Neural cell (in vitro differentiated cells): ENCODE results near the gene DBX2. TPM values are rescaled to one million over a fixed set of nuclear protein-coding genes. Genes with fewer than 3 reads are reported as not detected.

Source experiments
- H2AFZ ChIP-seq: fragments of 200-600, 300-800 bp; sonication (generic), shearing (Covaris generic); 2 replicates; pipeline ENCODE4 v1.6.0; 2014; ENCODE audit warnings: low read depth, mild to moderate bottlenecking, antibody characterized with exemption, low read length, moderate library complexity
- H3F3A ChIP-seq: fragments of 200-600 bp; shearing (Covaris generic); 2 replicates; pipeline ENCODE4 v1.6.1; 2016; ENCODE audit warnings: mild to moderate bottlenecking, moderate library complexity, mixed read lengths, antibody characterized with exemption, low read length; ENCODE audit not compliant: insufficient read depth, poor library complexity, severe bottlenecking
- H3K27ac ChIP-seq: fragments of 200-600, 300-800 bp; sonication (generic), shearing (Covaris generic); 2 replicates; pipeline ENCODE4 v1.5.1; 2014; ENCODE audit warnings: mild to moderate bottlenecking, low read length, moderate library complexity
- H3K27me3 ChIP-seq: fragments of 300-800, 200-600 bp; sonication (generic), shearing (Covaris generic); 2 replicates; pipeline ENCODE4 v1.6.0; 2014; ENCODE audit warnings: mild to moderate bottlenecking, low read depth, low read length, moderate library complexity; ENCODE audit not compliant: insufficient read depth
- H3K36me3 ChIP-seq: fragments of 300-800, 200-600 bp; sonication (generic), shearing (Covaris generic); 2 replicates; pipeline ENCODE4 v1.5.1; 2014; ENCODE audit warnings: mild to moderate bottlenecking, antibody characterized with exemption, low read length, moderate library complexity; ENCODE audit not compliant: insufficient read depth
- H3K4me2 ChIP-seq: fragments of 300-800, 200-600 bp; sonication (generic), shearing (Covaris generic); 2 replicates; pipeline ENCODE4 v1.6.0; 2014; ENCODE audit warnings: mild to moderate bottlenecking, low read length
- H3K4me3 ChIP-seq: fragments of 300-800, 200-600 bp; sonication (generic), shearing (Covaris generic); 2 replicates; pipeline ENCODE4 v1.5.1; 2014; ENCODE audit warnings: mild to moderate bottlenecking, low read length, moderate library complexity
- H3K79me2 ChIP-seq: fragments of 200-600 bp; shearing (Covaris generic); replicated peaks from 2 replicates; pipeline ENCODE4 v1.6.0; 2014; ENCODE audit warnings: mild to moderate bottlenecking, low read length, moderate library complexity; ENCODE audit not compliant: insufficient read depth
- H3K9ac ChIP-seq: fragments of 300-800, 200-600 bp; sonication (generic), shearing (Covaris generic); 2 replicates; pipeline ENCODE4 v1.6.1; 2016; ENCODE audit warnings: mild to moderate bottlenecking, low read length, mixed read lengths
- H3K9me2 ChIP-seq: fragments of 200-600 bp; shearing (Covaris generic); 2 replicates; pipeline ENCODE4 v1.6.1; 2016; ENCODE audit warnings: mild to moderate bottlenecking, low read length, mixed read lengths; ENCODE audit not compliant: insufficient read depth
- H3K9me3 ChIP-seq: fragments of 200-600, 300-800 bp; sonication (generic), shearing (Covaris generic); 2 replicates; pipeline ENCODE4 v1.6.1; 2016; ENCODE audit warnings: mild to moderate bottlenecking, mixed run types, low read length, moderate library complexity, mixed read lengths
- H4K20me1 ChIP-seq: fragments of 200-600 bp; shearing (Covaris generic); 2 replicates; pipeline ENCODE4 v1.6.1; 2016; ENCODE audit warnings: mild to moderate bottlenecking, mixed run types; ENCODE audit not compliant: insufficient read depth
- CTCF ChIP-seq: fragments of 450-650 bp; IDR thresholded peaks from 2 replicates; pipeline ENCODE4 v1.5.1; 2014; ENCODE audit warnings: antibody characterized with exemption, mild to moderate bottlenecking, moderate library complexity; ENCODE audit not compliant: poor library complexity, severe bottlenecking
- EP300 ChIP-seq: fragments of 450-650 bp; conservative IDR thresholded peaks from 2 replicates; pipeline ENCODE4 v1.6.1; 2014; ENCODE audit warnings: antibody characterized with exemption, mild to moderate bottlenecking, moderate library complexity; ENCODE audit not compliant: poor library complexity, severe bottlenecking
- EZH2 ChIP-seq: fragments of 200-600, 300-800 bp; shearing (Covaris generic), sonication (generic); IDR thresholded peaks from 2 replicates; pipeline ENCODE4 v1.6.1; 2014; ENCODE audit warnings: antibody characterized with exemption, low read length, borderline replicate concordance, mild to moderate bottlenecking; ENCODE audit not compliant: insufficient read depth, poor library complexity, severe bottlenecking
- MXI1 ChIP-seq: fragments of 450-650 bp; conservative IDR thresholded peaks from 2 replicates; pipeline ENCODE4 v1.6.1; 2014; ENCODE audit warnings: antibody characterized with exemption, mild to moderate bottlenecking; ENCODE audit not compliant: poor library complexity, severe bottlenecking
- POLR2AphosphoS5 ChIP-seq: IDR thresholded peaks from 2 replicates; pipeline ENCODE4 v1.6.1; 2012
- RAD21 ChIP-seq: fragments of 450-650 bp; conservative IDR thresholded peaks from 2 replicates; pipeline ENCODE4 v1.6.1; 2014; ENCODE audit warnings: antibody characterized with exemption, mild to moderate bottlenecking, moderate library complexity
- SMC3 ChIP-seq: fragments of 450-650 bp; conservative IDR thresholded peaks from 2 replicates; pipeline ENCODE4 v1.6.1; 2014; ENCODE audit warnings: antibody characterized with exemption, mild to moderate bottlenecking, moderate library complexity; ENCODE audit not compliant: poor library complexity
- TAF1 ChIP-seq: IDR thresholded peaks from 2 replicates; pipeline ENCODE4 v1.6.1; 2012; ENCODE audit warnings: low read depth
- polyA plus RNA-seq: library from polyadenylated mRNA; depleted of rRNA; stranded (reverse); fragments of >200 nt; gene quantifications from 2 replicates; pipeline ENCODE4 v1.2.3, GENCODE V29; 2014
- TF ChIP-seq, protein P1 (sequence below): IDR thresholded peaks from 2 replicates; pipeline ENCODE4 v1.6.1; 2012; ENCODE audit warnings: borderline replicate concordance

Gene DBX2
- polyA plus RNA-seq, 1 donor from 2014 or later: 0.07 TPM

DNA sequence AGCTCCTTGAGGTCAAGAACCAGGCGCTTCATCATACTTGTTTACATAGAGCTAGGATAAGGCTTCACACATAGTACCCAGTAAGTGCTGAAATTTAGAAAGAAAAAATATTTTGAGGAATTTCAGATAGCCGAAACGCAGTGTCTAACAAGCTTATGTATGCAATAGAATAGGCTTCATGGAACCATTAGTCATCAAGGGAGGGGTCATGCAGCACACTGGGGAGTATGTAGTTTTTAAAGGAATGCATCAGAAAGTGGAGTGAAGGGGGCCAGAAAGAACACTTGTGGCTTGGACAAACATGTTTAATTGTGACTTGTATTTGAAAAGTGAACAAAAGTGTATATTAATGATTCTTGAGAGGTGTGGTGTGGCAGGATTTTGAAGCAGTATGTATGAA lies 38.1 kb downstream of the DBX2 start:
- no peaks in the 10 kb centered on the region for H3K79me2 ChIP-seq
- H3F3A ChIP-seq: no peaks in the 10 kb centered on the region
- H3K27ac ChIP-seq: no peak overlapping the region
- no peak overlapping the region for H3K9ac ChIP-seq
- H3K27me3 ChIP-seq: no peaks in the 10 kb centered on the region
- no peak overlapping the region for H3K4me3 ChIP-seq
- TF ChIP-seq SMC3: no peak
- TF ChIP-seq MXI1: no peak
- no peak for TF ChIP-seq TAF1
- TF ChIP-seq EP300: no peak
- no peak for TF ChIP-seq EZH2
- TF ChIP-seq CTCF: no peak
- TF ChIP-seq RAD21: no peak
- TF ChIP-seq, protein P1, sequence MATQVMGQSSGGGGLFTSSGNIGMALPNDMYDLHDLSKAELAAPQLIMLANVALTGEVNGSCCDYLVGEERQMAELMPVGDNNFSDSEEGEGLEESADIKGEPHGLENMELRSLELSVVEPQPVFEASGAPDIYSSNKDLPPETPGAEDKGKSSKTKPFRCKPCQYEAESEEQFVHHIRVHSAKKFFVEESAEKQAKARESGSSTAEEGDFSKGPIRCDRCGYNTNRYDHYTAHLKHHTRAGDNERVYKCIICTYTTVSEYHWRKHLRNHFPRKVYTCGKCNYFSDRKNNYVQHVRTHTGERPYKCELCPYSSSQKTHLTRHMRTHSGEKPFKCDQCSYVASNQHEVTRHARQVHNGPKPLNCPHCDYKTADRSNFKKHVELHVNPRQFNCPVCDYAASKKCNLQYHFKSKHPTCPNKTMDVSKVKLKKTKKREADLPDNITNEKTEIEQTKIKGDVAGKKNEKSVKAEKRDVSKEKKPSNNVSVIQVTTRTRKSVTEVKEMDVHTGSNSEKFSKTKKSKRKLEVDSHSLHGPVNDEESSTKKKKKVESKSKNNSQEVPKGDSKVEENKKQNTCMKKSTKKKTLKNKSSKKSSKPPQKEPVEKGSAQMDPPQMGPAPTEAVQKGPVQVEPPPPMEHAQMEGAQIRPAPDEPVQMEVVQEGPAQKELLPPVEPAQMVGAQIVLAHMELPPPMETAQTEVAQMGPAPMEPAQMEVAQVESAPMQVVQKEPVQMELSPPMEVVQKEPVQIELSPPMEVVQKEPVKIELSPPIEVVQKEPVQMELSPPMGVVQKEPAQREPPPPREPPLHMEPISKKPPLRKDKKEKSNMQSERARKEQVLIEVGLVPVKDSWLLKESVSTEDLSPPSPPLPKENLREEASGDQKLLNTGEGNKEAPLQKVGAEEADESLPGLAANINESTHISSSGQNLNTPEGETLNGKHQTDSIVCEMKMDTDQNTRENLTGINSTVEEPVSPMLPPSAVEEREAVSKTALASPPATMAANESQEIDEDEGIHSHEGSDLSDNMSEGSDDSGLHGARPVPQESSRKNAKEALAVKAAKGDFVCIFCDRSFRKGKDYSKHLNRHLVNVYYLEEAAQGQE: no peak
- no peak for TF ChIP-seq POLR2AphosphoS5
- H3K9me2 ChIP-seq: no peaks in the 10 kb centered on the region
- no peaks in the 10 kb centered on the region for H3K9me3 ChIP-seq
- H3K4me2 ChIP-seq: no peak overlapping the region
- no peaks in the 10 kb centered on the region for H3K36me3 ChIP-seq
- H2AFZ ChIP-seq: no peak overlapping the region
- no peaks in the 10 kb centered on the region for H4K20me1 ChIP-seq

GRCh38 chr12:45010059-45010458 lies 40.8 kb downstream of the DBX2 start:
- no peak overlapping the region for H3K27ac ChIP-seq
- no peaks in the 10 kb centered on the region for H3F3A ChIP-seq
- H3K4me3 ChIP-seq: no peak overlapping the region
- no peaks in the 10 kb centered on the region for H3K36me3 ChIP-seq
- no peaks in the 10 kb centered on the region for H3K9me2 ChIP-seq
- no peak overlapping the region for H3K4me2 ChIP-seq
- no peaks in the 10 kb centered on the region for H3K9me3 ChIP-seq
- TF ChIP-seq MXI1 (no peak), TAF1 (no peak), SMC3 (no peak), CTCF (no peak), EZH2 (no peak), EP300 (no peak), RAD21 (no peak), POLR2AphosphoS5 (no peak)
- TF ChIP-seq, protein P1: no peak
- H3K27me3 ChIP-seq: no peaks in the 10 kb centered on the region
- H3K79me2 ChIP-seq: no peaks in the 10 kb centered on the region
- no peak overlapping the region for H3K9ac ChIP-seq
- no peak overlapping the region for H2AFZ ChIP-seq
- no peaks in the 10 kb centered on the region for H4K20me1 ChIP-seq
